GM12878 (cell line): Measurements from ENCODE around the gene LMX1B. TPM values are rescaled to one million over a fixed set of nuclear protein-coding genes. Genes with fewer than 3 reads are reported as not detected.
A peak's percentile ranks its signal among the peaks of the same experiment; 100 is the strongest.

Source experiments
- ATAC-seq: fragments of 200-7000 bp; cut with Tn5 transposase; 3 replicates; pipeline ENCODE4 v1.9.1; 2020; ENCODE audit warnings: mild to moderate bottlenecking, moderate library complexity
- BruUV-seq: library from RNA; stranded (reverse); fragments of 400-500 nt; replicated peaks from 2 replicates; lab custom pipeline; 2021; lab: Mats Ljungman, UMichigan
- CTCF ChIA-PET: fragments of 300-600 bp; sonication (Branson Sonifier 250); formaldehyde crosslinking; extraction: SDS; loops from one replicate; lab custom pipeline; 2021; ENCODE audit warnings: inconsistent platforms; lab: Yijun Ruan, JAX
- POLR2A ChIA-PET: fragments of 350-600 bp; formaldehyde crosslinking; extraction: SDS; loops from one replicate; lab custom pipeline; 2021; ENCODE audit warnings: inconsistent platforms; lab: Charles Lee
- RAD21 ChIA-PET: fragments of 300-600 bp; sonication (Branson Sonifier 250); formaldehyde crosslinking; loops from one replicate; lab custom pipeline; 2023; ENCODE audit warnings: antibody characterized with exemption; ENCODE audit not compliant: unreplicated experiment; lab: Charles Lee
- SMC1A ChIA-PET: fragments of 300-600 bp; sonication (Branson Sonifier 250); formaldehyde crosslinking; loops from one replicate; lab custom pipeline; 2023; ENCODE audit not compliant: unreplicated experiment, uncharacterized antibody; lab: Charles Lee
- DNase-seq: peaks from one replicate; pipeline ENCODE4 v3.0.0-alpha.2; 2011; ENCODE audit warnings: low read depth, low spot score
- FAIRE-seq: peaks from 3 replicates; lab custom pipeline; 2011; peaks lifted over from hg19 to GRCh38; lab: Jason Lieb, UNC
- H2AFZ ChIP-seq: 2 replicates; pipeline ENCODE4 v1.6.0; 2011; ENCODE audit warnings: low read depth, low read length, control low read depth; ENCODE audit not compliant: control insufficient read depth
- H3K27ac ChIP-seq: 2 replicates; pipeline ENCODE4 v1.5.1; 2011; ENCODE audit warnings: control low read depth; ENCODE audit not compliant: control insufficient read depth, insufficient read depth
- H3K27me3 ChIP-seq, 2 experiments: replicated peaks in 1 of 2; 2 replicates each; pipeline versions ENCODE4 v1.6.0 to v1.6.1; 2011; ENCODE audit warnings: low read length in 1 of 2; ENCODE audit not compliant: control insufficient read depth in 2 of 2, insufficient read depth in 2 of 2
- H3K36me3 ChIP-seq, 2 experiments: 2 replicates each; pipeline ENCODE4 v1.5.1; 2011; ENCODE audit warnings: low read length in 1 of 2; ENCODE audit not compliant: control insufficient read depth in 2 of 2, insufficient read depth in 2 of 2
- H3K4me1 ChIP-seq: 2 replicates; pipeline ENCODE4 v1.6.1; 2011; ENCODE audit warnings: mild to moderate bottlenecking, low read length, moderate library complexity, mixed read lengths; ENCODE audit not compliant: control insufficient read depth, insufficient read depth
- H3K4me2 ChIP-seq: 2 replicates; pipeline ENCODE4 v1.6.0; 2011; ENCODE audit warnings: control low read depth; ENCODE audit not compliant: control insufficient read depth, insufficient read depth
- H3K4me3 ChIP-seq: fragments of 200-600 bp; sonication (generic); 2 replicates; pipeline ENCODE4 v1.5.1; 2016
- H3K79me2 ChIP-seq: 2 replicates; pipeline ENCODE4 v1.6.0; 2011; ENCODE audit warnings: low read length; ENCODE audit not compliant: control insufficient read depth, insufficient read depth
- H3K9ac ChIP-seq: 2 replicates; pipeline ENCODE4 v1.8.0; 2011; ENCODE audit warnings: low read length, control low read depth, mixed read lengths; ENCODE audit not compliant: control insufficient read depth, insufficient read depth
- H3K9me3 ChIP-seq: replicated peaks from 3 replicates; pipeline ENCODE4 v1.5.1; 2011; ENCODE audit warnings: mild to moderate bottlenecking, low read length; ENCODE audit not compliant: control insufficient read depth, insufficient read depth
- H4K20me1 ChIP-seq: 2 replicates; pipeline ENCODE4 v1.6.0; 2011; ENCODE audit not compliant: control insufficient read depth, insufficient read depth
- BHLHE40 ChIP-seq, 2 experiments: fragments of 450-650 bp in 1 of 2; IDR thresholded peaks; 2 replicates each; pipeline ENCODE4 v1.6.1; 2011 to 2017; ENCODE audit warnings: low read depth in 2 of 2, borderline replicate concordance in 1 of 2, improper control_type of control experiment in 1 of 2, low read length in 1 of 2, mild to moderate bottlenecking in 1 of 2
- CREB1 ChIP-seq: IDR thresholded peaks from 2 replicates; pipeline ENCODE4 v1.6.1; 2012; ENCODE audit warnings: low read depth, mild to moderate bottlenecking, inconsistent platforms
- DPF2 ChIP-seq: fragments of 450-650 bp; IDR thresholded peaks from 2 replicates; pipeline ENCODE4 v1.6.1; 2017; ENCODE audit warnings: mild to moderate bottlenecking
- EGR1 ChIP-seq, 2 experiments: IDR thresholded peaks; 1 replicate in 1 of 2; 2 replicates in 1 of 2; pipeline ENCODE4 v1.6.1; 2011 to 2012; ENCODE audit warnings: low read depth in 2 of 2, low read length in 2 of 2, borderline replicate concordance in 1 of 2, mild to moderate bottlenecking in 1 of 2, moderate library complexity in 1 of 2
- GATAD2B ChIP-seq: fragments of 450-650 bp; conservative IDR thresholded peaks from 2 replicates; pipeline ENCODE4 v1.6.1; 2017; ENCODE audit warnings: low read depth, mild to moderate bottlenecking, moderate library complexity
- IKZF2 ChIP-seq, 2 experiments: fragments of 450-650 bp; IDR thresholded peaks; 2 replicates each; pipeline ENCODE4 v1.6.1; 2017; ENCODE audit warnings: mild to moderate bottlenecking in 2 of 2, moderate library complexity in 2 of 2
- MLLT1 ChIP-seq: fragments of 450-650 bp; IDR thresholded peaks from 2 replicates; pipeline ENCODE4 v1.6.1; 2016; ENCODE audit warnings: mild to moderate bottlenecking
- MXI1 ChIP-seq: fragments of 150-350 bp; IDR thresholded peaks from 2 replicates; pipeline ENCODE4 v1.6.1; 2011; ENCODE audit warnings: low read depth, mild to moderate bottlenecking, inconsistent platforms, low read length, improper control_type of control experiment
- MYB ChIP-seq: fragments of 150-350 bp; IDR thresholded peaks from 2 replicates; pipeline ENCODE4 v1.6.1; 2014; ENCODE audit warnings: mild to moderate bottlenecking, low read depth, low read length, borderline replicate concordance
- NBN ChIP-seq: fragments of 450-650 bp; IDR thresholded peaks from 2 replicates; pipeline ENCODE4 v1.6.1; 2016
- NR2F1 ChIP-seq: fragments of 450-650 bp; conservative IDR thresholded peaks from 2 replicates; pipeline ENCODE4 v1.6.1; 2017; ENCODE audit warnings: mild to moderate bottlenecking
- POLR2A ChIP-seq: IDR thresholded peaks from 2 replicates; pipeline ENCODE4 v1.6.1; 2011; ENCODE audit warnings: low read depth, mild to moderate bottlenecking, low read length
- POLR2AphosphoS2 ChIP-seq: IDR thresholded peaks from 2 replicates; pipeline ENCODE4 v1.6.1; 2011; ENCODE audit warnings: low read depth, mild to moderate bottlenecking, low read length, improper control_type of control experiment, moderate library complexity
- RELB ChIP-seq: fragments of 450-650 bp; IDR thresholded peaks from 2 replicates; pipeline ENCODE4 v1.6.1; 2017; ENCODE audit warnings: low read depth, mild to moderate bottlenecking, moderate library complexity
- SIX5 ChIP-seq: IDR thresholded peaks from 2 replicates; pipeline ENCODE4 v1.6.1; 2011; ENCODE audit warnings: mild to moderate bottlenecking, low read depth, low read length, moderate library complexity; ENCODE audit not compliant: severe bottlenecking
- TAF1 ChIP-seq: IDR thresholded peaks from 2 replicates; pipeline ENCODE4 v1.6.1; 2011; ENCODE audit warnings: mild to moderate bottlenecking, low read depth, low read length, borderline replicate concordance
- YBX1 ChIP-seq: fragments of 450-650 bp; IDR thresholded peaks from 2 replicates; pipeline ENCODE4 v1.6.1; 2016; ENCODE audit warnings: antibody characterized with exemption
- ZSCAN29 ChIP-seq: fragments of 450-650 bp; IDR thresholded peaks from 2 replicates; pipeline ENCODE4 v1.6.1; 2017; ENCODE audit warnings: mild to moderate bottlenecking, moderate library complexity
- WGBS: methylation state at CpG from one replicate; pipeline ENCODE4 v1.1.6; 2016; ENCODE audit warnings: low lambda C conversion rate; ENCODE audit not compliant: insufficient replicate concordance, insufficient coverage; ENCODE audit errors: missing lambda C conversion rate; 5-methylcytosine and 5-hydroxymethylcytosine counted together
- in situ Hi-C: fragments of 300-500 bp; cut with MboI; formaldehyde crosslinking; loops from 9 replicates; pipeline ENCODE4 v1.14.3; 2018; ENCODE audit warnings: mixed read lengths
- intact Hi-C: fragments of 100-400 bp; cut with micrococcal nuclease; formaldehyde crosslinking; loops from one replicate; pipeline ENCODE4 v1.14.2; 2022; ENCODE audit not compliant: unreplicated experiment
- polyA plus RNA-seq, 11 experiments: library from polyadenylated mRNA; depleted of rRNA in 4 of 11; unstranded in 6 of 11; stranded (reverse) in 5 of 11; fragments of >200 nt; fragmentation: Nextera tagmentation in 4 of 11; fragmentation: Illumina TruSeq in 1 of 11; extraction: Ambion mirVana in 4 of 11; extraction: Trizol in 1 of 11; gene quantifications; 1 replicate in 1 of 11; 2 replicates in 10 of 11; pipeline versions ENCODE4 v1.2.1 to v1.2.3, GENCODE V29; 2011 to 2016; ENCODE audit warnings: inconsistent platforms in 2 of 11, missing spikeins in 2 of 11, low read depth in 1 of 11
- total RNA-seq, 4 experiments: library from RNA; depleted of rRNA in 3 of 4; stranded (reverse); fragments of >200 nt in 3 of 4; fragmentation: Illumina TruSeq in 1 of 4; extraction: Trizol in 1 of 4; gene quantifications; 2 replicates each; pipeline versions ENCODE4 v1.2.1 to v1.2.3, GENCODE V29; 2013 to 2021
- TF ChIP-seq, protein P1 (sequence below): IDR thresholded peaks from 2 replicates; pipeline ENCODE4 v1.6.1; 2012; ENCODE audit warnings: mild to moderate bottlenecking, low read depth, low read length

The LMX1B gene
- total and polyA plus RNA-seq, 10 of the 15 experiments (the other 5 are each of a cell fraction or from before 2014, with no cell fraction given) = not detected

- FAIRE-seq = peak; percentile 74
- H3K4me3 ChIP-seq = peak overlapping the region; percentile 81
- CTCF ChIA-PET = no interaction called here
- intact Hi-C loops = no loop called here
- RAD21 ChIA-PET = no interaction called here
- H4K20me1 ChIP-seq = no peaks in the 10 kb centered on the region
- H2AFZ ChIP-seq = peak overlapping the region; percentile 89
- POLR2A ChIA-PET = no interaction called here
- WGBS = 4% methylated on average over 21 of the region's 45 CpGs
- H3K79me2 ChIP-seq = no peaks in the 10 kb centered on the region
- H3K9ac ChIP-seq = peak overlapping the region; percentile 78
- BruUV-seq = no TSS peak
- SMC1A ChIA-PET = no interaction called here
- peak; percentile 90 for ATAC-seq
- peak overlapping the region; percentile 82 for H3K27ac ChIP-seq
- peak; percentile 59 for DNase-seq
- H3K4me1 ChIP-seq = peaks cover 17% of the 10 kb centered on the region
- in situ Hi-C loops = no loop called here
- H3K4me2 ChIP-seq = peak overlapping the region; percentile 98
- no peaks in the 10 kb centered on the region for H3K27me3 ChIP-seq
- no peaks in the 10 kb centered on the region for H3K36me3 ChIP-seq
- no peaks in the 10 kb centered on the region for H3K9me3 ChIP-seq
- TF ChIP-seq ZSCAN29 (no peak), IKZF2 (IDR thresholded peaks at IDR 0.05) (peak; percentile 34 to 45; a peak in 2 of 4 replicates), RELB (peak; percentile 55; the same call in 1 of the 2 replicates), BHLHE40 (IDR thresholded peaks at IDR 0.05; ENCODE audit: borderline replicate concordance in 1 of 2, low read depth in 2 of 2, low read length in 1 of 2) (no peak; a peak in 1 of 4 replicates), CREB1 (no peak), POLR2A (peak; percentile 46; the same call in 1 of the 2 replicates), MLLT1 (peak; percentile 17; the same call in 1 of the 2 replicates), DPF2 (peak; percentile 40; the same call in 1 of the 2 replicates), NBN (no peak; the same call in 1 of the 2 replicates), MYB (no peak), MXI1 (no peak), NR2F1 (peak; percentile 36; the same call in 1 of the 2 replicates), GATAD2B (0 out of 2 replicates have a peak, but pooled peaks have one; percentile 36), POLR2AphosphoS2 (peak; percentile 25; the same call in 1 of the 2 replicates), YBX1 (no peak), TAF1 (0 out of 2 replicates have a peak, but pooled peaks have one; percentile 25), EGR1 (IDR thresholded peaks at IDR 0.05; ENCODE audit: borderline replicate concordance in 1 of 2, low read depth in 2 of 2, low read length in 2 of 2) (peak in 1 of 2 experiments; percentile 52; a peak in 1 of 3 replicates), SIX5 (no peak)
- TF ChIP-seq, protein P1, sequence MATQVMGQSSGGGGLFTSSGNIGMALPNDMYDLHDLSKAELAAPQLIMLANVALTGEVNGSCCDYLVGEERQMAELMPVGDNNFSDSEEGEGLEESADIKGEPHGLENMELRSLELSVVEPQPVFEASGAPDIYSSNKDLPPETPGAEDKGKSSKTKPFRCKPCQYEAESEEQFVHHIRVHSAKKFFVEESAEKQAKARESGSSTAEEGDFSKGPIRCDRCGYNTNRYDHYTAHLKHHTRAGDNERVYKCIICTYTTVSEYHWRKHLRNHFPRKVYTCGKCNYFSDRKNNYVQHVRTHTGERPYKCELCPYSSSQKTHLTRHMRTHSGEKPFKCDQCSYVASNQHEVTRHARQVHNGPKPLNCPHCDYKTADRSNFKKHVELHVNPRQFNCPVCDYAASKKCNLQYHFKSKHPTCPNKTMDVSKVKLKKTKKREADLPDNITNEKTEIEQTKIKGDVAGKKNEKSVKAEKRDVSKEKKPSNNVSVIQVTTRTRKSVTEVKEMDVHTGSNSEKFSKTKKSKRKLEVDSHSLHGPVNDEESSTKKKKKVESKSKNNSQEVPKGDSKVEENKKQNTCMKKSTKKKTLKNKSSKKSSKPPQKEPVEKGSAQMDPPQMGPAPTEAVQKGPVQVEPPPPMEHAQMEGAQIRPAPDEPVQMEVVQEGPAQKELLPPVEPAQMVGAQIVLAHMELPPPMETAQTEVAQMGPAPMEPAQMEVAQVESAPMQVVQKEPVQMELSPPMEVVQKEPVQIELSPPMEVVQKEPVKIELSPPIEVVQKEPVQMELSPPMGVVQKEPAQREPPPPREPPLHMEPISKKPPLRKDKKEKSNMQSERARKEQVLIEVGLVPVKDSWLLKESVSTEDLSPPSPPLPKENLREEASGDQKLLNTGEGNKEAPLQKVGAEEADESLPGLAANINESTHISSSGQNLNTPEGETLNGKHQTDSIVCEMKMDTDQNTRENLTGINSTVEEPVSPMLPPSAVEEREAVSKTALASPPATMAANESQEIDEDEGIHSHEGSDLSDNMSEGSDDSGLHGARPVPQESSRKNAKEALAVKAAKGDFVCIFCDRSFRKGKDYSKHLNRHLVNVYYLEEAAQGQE = no peak
These were observed 108.7 kb downstream of the LMX1B start for GRCh38 chr9:126722252-126722921.
